Stimulated activated CD8-positive, alpha-beta memory T cell treated with anti-CD3 and anti-CD28 coated beads, Interleukin-15, amount 100 ng/mL, for 48 hours (primary cell): ENCODE results near the gene EXOC1L.

Experiments used
- DNase-seq, 2 donors: peaks; one replicate each; pipeline ENCODE4 v3.0.0-alpha.2; 2020; ENCODE audit warnings: low read depth in 2 of 2

EXOC1L gene, protein sequence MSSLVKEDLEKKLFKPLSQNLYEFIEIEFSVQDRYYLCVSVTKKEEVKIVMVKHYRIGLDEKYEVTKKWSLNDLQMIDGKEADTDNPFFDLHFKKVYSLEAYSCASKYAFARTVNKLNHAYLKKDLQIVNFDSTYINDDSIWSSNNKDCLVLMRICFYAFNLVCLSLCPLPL

GRCh38 chr4:55819634-55820033, at the start of gene EXOC1L:
EXOC1L (plus strand) TSS chr4:55819790; CDS start chr4:55820027, 237 bp downstream.
- DNase-seq, result no peak

DNA sequence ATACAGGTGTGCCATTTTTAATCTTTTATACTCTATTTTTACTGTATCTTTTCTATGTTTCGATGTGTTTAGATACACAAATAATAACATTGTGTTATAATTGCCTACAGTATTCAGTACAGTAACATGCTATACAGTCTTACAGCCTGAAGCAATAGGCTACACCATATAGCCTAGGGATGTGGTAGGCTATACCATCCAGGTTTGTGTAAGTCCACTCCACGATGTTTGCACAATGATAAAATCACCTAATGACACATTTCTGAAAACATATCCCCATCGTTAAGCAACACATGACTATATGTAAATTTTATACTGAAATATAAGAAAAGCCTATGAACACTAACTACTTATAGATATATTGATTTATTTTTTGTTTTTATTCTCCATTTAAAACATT, 48.9 kb upstream of the EXOC1L start:
- DNase-seq, result no peak

DNA sequence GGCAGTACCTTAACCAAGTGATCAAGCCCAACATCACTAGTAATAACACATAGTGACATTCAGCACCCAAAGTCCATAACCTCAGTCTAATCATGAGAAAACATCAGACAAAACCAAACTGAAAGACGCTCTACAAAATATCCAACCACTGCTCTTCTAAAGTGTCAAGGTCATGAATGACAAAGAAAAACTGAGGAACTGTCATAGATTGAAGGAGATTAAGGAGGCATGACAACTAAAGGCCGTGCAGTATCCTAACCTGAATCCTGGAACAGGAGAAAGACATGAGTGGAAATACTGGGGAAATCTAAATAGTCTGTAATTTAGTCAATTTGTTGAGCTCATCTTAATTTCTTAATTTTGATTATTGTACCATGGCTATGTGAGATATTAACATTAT, 38.2 kb upstream of the EXOC1L start:
- no peak for DNase-seq

DNA sequence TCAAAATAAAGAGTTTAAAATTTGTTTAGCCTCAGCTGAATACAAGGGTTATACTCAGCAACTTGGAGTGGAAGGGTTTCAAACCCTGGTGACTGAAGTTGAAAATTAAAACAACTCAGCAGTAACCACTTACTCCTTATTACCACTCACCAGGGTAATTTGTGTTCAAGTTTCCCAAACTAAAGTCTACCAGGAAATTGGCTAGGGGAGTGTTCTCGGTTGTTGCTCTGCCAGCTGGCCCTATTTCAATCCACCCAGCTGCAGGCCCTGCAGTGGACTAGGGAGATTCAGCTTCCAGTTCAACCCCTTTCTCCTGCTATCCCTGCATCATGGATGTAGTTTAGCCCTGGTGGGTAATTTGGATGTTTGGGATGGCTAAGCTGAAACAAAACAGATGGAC, 37.8 kb upstream of the EXOC1L start:
- DNase-seq, result no peak

DNA sequence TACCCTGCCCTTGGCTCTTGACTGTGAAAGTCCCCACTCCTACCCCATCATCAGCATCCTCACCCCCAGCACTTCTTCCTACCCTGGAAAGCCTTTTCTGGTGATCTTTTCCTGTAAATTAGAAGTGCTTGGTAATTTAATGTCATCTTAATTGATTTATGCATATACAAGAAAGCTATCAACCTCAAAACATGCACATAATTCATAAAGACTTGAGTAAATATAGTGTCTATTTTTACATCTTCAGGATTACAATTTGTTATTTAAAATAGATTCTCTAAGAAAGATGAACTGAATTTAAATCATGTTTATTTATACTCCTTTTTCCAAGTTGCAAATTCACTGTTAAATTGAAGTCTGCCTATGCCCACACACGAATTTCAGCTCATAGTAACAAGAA, 36.0 kb upstream of the EXOC1L start:
- DNase-seq, result no peak

- DNase-seq, result no peak
Measured at GRCh38 chr4:55784747-55785146, 34.8 kb upstream of the EXOC1L start.

- DNase-seq, result no peak
Measured at GRCh38 chr4:55791666-55792065, 27.9 kb upstream of the EXOC1L start.

DNA sequence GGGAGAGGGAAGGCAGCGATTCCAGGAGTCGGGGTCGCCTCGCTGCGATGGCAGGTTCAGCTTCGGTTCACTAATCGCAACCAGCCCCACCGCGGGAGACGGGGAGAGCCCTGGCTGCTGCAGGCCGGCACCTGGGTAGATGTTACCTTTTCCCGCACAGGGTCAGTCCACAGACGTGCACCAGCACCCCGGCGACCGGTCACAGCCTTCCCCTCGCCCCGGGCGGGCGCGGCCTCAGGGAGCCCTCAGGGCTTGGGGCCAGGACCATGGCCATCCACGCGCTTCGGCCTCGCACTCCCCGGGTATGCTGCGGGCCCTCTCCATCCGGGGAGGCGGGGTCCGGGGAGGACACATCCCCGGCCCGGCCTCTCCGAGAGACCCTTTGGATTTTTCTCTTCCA, 26.1 kb upstream of the EXOC1L start:
- no peak for DNase-seq

DNA sequence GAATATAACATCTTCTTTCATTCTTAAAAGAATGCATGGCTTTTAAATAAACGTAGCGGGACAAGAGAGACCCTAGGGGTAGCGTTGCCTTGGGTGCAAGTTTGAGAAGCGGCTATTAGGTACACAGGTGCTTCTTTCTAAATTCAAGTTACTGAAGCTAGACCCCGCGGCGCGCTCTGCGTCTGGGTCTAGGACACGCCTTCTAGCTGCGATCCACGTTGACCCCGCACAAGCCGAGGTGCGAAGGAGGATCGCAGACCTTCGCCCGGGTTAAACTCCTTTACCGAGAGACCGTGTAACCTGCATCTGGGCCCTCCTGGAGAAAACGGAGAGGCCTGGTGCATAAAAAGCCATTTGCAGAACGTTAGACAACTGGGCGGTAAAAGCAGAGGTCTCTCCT, 25.5 kb upstream of the EXOC1L start:
- DNase-seq, result no peak

DNA sequence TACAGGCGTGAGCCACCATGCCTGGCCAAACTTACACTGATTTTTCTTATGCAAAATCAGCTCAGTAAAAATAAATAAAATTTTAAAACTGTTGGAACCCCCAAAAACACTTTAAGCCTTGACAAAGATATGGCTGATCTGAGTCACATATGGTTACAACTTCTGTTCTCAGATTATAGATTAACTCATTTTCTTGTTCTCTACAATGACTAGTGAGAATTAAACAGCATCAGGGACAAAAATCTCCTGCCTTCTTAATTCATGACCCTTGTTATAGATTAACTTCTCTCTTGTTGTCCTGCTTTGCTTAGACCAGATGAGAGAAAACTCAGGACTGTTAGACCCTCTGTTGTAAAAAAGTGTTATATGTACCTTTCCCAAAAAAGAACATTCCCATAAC, 24.2 kb upstream of the EXOC1L start:
- no peak for DNase-seq

- no peak for DNase-seq
Measured at GRCh38 chr4:55801498-55801897, 18.1 kb upstream of the EXOC1L start.

DNA sequence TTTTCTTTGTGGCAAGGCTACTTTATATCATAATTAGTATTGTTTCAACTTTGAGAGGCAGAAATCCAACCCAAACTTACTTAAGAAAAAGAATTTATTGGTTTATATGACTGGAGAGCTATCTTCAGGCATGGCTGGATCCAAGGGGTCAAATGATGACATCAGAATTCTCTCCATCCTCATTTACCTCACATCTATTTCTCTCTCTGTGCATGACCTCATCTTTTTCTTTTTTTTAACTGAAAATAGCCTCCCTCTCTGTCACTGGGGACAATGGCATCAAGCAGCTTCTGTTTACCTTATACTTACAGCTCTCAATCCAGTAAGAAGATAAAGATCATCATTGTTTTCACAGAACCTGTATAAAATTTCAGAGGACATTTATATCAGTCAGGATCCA, 12.0 kb upstream of the EXOC1L start:
- DNase-seq, result no peak

DNA sequence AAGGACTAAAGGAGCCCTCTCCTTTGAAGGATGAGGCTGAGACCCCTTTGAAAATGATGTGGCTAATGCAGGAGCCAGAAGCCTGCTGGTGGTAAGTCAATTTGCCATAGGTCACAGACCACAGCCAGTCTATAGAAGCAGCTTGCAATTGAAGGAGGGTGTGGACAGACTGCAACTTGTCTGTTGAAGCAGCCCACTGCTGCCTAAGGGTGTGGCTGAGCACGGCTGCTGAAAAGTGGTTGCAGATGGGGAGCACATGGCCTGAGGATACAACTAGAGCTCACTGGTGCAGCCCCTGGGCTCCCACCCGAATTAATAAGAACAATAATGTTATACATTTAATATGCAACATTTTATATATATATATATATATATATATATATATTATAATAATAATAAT, 11.4 kb upstream of the EXOC1L start:
- DNase-seq, result no peak

- DNase-seq, result no peak
Measured at GRCh38 chr4:55808632-55809031, 11.0 kb upstream of the EXOC1L start.

GRCh38 chr4:55817691-55818090, 1.9 kb upstream of the EXOC1L start:
- DNase-seq, result no peak

GRCh38 chr4:55820279-55820678, 689 bp downstream of the EXOC1L start:
- no peak for DNase-seq

DNA sequence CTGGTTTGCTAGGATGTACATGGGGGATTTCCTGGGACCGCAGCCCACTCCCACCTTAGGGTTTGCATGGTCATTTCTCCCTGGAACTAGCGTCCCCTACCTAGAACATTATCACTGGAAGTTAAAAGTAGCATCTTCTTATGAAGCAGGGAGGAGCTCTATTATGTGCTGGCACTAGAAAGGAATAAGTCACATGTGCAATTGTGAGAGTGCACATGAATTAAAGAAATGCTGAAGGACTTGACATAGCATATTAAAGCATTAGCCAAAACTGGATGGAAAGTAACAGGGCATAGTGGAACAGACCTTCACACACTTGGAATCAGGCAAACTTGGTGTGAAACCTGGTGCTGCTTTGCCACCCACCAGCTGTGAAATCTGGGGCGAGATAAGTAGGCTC, 2.7 kb downstream of the EXOC1L start:
- no peak for DNase-seq

DNA sequence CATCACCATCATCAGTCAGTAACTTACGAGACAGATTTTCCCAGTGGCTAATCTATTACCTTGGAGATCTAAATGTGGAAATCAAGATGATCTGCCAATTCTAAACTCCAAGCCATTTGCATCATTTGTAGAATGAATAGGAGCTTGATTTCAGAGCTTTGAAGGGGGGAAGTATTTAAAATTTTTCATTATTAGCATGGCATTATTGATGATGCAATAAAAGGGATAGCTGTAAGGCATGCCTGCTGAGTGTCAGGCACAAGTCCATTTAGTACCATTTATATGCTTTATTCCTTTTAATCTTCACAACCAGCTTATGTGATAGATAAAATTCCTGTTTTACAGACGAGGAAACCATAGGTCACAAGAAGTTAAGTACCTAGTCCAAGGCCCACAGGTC, 5.3 kb downstream of the EXOC1L start:
- DNase-seq, result no peak

GRCh38 chr4:55826986-55827385, 7.4 kb downstream of the EXOC1L start:
- DNase-seq, result no peak

DNA sequence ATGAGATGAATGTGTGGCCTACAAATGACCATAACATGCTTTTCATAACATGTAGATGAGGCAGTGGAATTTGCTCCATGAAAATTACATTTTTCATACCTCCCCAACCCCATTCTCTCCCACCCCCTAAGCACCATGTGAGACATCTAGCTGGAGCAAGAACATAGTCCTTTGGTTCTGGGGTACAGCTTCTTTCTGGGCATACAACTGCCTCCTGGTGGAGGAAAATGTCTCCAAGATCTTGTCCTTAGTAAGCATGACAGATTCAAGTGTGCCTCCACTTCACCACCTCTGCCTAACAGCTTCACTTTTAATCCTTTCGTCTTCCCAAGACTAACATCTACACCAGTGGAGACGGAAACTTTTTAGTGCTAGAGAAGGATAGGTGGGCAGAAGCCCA, 8.0 kb downstream of the EXOC1L start:
- no peak for DNase-seq

- no peak for DNase-seq
Measured at GRCh38 chr4:55830048-55830447, 10.5 kb downstream of the EXOC1L start.

DNA sequence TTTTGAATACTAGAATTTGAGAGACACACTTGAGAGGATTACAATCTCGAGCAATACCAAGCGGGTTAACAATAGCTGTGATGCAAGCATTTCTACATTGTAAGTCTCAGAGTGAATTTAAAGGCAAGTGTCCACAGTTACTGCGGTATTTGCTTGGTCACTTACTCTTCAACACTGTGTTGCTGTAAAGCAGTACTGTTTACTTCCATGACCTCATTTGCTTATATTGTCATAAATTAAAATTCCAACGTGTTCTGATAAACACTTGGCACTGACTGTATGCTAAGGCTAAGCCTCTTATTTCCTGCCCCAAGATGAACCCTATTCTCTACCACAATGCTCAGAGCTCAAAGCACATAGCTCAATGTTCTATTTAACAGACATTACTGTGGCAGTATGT, 11.1 kb downstream of the EXOC1L start:
- DNase-seq, result no peak

GRCh38 chr4:55834086-55834795, 14.7 kb downstream of the EXOC1L start:
- DNase-seq, result no peak

DNA sequence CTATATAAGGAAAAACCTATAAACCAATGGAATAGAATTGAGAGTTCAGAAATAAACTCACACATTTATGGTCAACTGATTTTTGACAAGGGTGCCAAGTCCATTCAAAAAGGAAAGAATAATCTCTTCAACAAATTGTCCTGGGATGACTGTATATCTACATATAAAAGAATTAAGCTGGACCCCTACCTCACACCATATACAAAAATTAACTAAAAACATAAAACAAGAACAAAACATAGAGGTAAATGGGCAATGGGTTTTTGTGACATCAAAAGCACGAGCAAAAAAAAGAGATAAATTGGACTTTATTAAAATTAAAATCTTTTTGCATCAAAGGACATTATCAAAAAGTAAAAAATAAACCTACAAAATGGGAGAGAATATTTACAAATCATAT, 18.3 kb downstream of the EXOC1L start:
- no peak for DNase-seq
